Cardiac fibroblast (primary cell): ENCODE results near the gene SLC5A10.
"Not testable (repeated sequence)": the region's sequence is repeated elsewhere in the genome, so short reads cannot be mapped to it uniquely, and the experiment has no call there.

ENCODE experiments used
- DNase-seq, 2 donors: peaks; one replicate each; pipeline versions ENCODE4 v3.0.0 to v3.0.0-alpha.2; 2010; ENCODE audit warnings: low read depth in 2 of 2
- H3K4me3 ChIP-seq, 2 donors: replicated peaks in 1 of 2; 1 replicate in 1 of 2; 2 replicates in 1 of 2; pipeline ENCODE4 v1.5.1; 2011; ENCODE audit warnings: low read depth in 2 of 2, low read length in 2 of 2, mild to moderate bottlenecking in 2 of 2, moderate library complexity in 1 of 2

Gene SLC5A10

DNA sequence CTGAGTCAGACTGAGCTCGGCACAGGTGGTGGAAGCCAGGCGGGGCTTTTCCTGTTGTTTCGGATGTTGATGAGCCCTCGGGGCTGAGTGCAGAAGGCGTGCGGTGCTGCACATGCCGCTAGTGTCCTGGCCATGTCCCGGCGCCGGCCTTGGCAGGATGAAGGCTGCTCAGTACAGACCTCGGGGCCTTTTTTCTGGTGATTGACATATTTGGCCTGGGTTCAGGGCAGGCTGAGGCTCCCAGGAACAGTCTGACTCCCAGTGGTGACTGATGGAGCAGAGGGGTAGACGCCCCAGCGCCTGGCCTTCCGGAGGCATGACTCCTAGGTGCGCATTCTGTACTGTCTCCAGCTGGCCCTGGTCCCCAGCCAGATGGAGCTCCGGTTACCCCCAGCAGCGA, 86.0 kb downstream of the SLC5A10 start:
- not testable (repeated sequence) for DNase-seq, H3K4me3 ChIP-seq

DNA sequence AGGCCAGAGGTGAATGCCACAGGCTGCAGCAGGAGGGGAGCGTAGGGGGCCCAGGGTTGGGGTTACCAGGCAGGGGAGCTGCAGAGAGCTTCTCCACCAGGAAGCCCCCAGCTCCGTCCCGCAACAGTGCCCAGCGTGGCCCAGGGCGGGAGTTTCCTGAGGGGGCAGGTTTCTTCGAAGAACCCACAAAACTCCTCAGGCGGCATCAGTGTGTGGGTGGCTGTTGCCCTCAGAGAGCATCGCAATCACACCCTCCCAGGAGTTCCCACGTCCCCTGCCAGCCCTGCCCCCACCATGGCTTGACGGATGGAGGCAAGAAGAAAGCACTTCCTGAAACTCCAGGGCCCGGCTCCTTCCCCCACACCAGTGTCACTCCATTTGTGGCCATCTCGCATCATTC, 86.8 kb downstream of the SLC5A10 start:
- DNase-seq, H3K4me3 ChIP-seq: not testable (repeated sequence)

DNA sequence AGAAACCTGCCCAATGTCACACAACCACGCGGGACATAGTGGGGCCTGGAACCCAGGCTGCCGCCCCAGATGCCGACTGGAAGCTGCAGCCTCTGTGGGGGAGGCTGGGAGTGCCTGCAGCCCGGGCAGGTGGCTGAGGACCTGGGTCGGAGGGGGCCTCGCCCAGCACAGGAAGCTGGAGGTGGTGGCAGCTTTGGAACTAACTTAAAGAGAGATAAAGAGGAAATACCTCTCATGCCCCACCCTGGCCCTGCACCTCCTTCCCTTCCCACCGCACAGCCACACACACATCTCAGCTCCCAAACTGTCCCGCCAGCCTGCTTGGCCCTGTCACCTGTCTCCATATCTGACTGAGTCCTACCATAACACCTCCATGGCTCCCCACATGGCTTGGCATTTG, 88.4 kb downstream of the SLC5A10 start:
- H3K4me3 ChIP-seq, DNase-seq: not testable (repeated sequence)

DNA sequence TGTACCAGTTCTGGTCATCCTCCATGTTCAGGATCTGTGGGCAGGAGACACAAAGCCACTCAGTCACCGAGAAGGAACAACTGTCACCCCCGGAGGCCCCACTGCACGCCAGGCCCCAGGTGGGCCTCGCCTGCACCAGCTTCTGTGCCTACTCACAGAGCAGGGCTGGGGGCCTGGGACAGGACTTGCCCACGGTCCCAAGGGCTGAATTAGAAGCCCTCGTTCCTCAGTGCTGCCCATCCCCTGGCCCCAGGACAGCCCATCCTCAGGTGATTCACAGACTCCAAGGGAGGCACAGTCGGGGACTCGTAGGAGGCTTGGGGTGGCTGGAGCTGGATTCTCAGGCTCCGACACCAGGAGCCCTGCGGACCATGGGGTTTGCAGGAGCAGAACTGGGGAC, 89.9 kb downstream of the SLC5A10 start:
- not testable (repeated sequence) for H3K4me3 ChIP-seq, DNase-seq

DNA sequence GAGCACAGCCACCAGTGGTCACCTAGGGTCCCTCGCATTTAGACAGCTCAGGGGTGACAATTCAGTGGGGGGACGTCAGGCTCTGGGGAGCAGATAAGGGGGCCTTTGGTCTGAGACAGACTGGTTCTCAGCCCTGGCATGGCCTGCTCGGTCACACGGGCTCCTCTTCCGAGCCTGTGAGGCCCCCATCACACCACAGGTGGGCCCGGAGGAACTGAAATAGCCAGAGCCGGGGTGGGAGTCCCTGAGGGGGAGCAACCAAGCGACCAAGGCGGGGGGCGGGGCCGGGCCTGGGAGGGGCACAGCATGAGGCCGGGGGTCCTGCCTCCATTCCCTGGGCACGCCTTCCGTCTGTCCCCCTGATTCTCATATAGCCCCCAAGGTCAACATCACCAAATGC, 90.4 kb downstream of the SLC5A10 start:
- not testable (repeated sequence) for DNase-seq, H3K4me3 ChIP-seq

DNA sequence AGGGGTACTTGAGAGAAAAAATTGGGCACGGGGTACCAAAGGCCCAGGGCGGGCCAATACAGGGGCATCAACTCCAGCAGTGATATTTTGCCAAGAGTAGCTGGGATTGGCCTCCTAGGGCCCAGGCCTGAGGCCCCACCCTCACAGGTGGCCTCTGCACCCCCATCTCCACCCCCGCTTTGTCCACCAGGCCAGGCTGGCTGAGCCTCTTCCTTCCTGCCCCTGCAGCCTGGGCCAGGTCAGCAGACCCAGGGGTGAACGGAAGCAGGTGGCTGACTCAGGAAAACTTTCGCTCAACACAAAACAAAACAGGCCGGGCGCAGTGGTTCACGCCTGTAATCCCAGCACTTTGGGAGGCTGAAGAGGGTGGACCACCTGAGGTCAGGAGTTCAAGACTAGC, 91.1 kb downstream of the SLC5A10 start:
- not testable (repeated sequence) for DNase-seq, H3K4me3 ChIP-seq

DNA sequence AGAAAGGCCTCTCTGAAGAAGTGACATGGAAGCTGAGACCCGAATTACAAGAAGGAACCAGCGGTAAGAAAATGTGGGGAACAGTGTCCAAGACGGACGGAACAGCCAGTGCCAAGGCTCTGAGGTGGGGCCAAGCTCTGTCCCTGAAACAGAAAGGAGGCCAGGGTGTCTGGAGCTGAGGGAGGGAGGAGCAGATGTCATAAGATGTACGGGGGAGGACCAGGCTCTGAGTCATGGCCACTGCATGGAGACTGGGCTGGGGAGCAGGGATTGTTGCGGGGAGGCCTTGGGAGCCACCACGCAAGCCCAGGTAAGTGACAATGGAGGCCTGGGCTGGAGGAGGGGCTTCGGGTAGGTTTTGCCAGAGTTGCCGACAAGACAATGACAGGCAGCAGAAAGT, 92.7 kb downstream of the SLC5A10 start:
- not testable (repeated sequence) for H3K4me3 ChIP-seq, DNase-seq

DNA sequence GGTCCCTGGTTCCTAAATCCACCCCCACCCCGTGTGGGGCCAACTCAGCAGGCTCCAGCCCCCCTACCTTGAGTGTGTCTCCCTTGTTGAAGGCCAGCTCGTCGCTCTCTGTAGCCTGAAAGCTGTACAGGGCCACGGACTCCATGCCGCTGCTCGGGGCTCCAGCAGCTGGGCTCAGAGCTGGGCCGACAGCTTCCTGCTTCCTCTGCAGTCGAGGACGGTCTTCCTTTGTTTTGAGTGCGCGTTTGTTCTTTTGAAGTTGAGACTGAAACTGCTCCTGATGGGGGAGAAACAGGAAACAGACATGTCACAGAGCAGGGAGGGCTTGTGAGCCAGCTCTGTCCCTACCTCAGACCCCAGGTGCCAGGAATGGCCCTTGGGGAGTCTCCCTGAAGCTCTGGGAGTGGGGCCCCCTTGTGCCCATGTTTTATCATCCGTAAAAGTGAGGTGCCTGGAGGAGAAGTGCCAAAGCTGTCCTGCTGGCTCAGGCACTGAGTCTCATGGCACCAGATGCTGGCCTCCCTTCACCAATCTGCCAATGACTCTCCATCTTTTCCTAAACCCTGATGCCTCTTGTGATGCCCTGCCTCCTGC, 94.9 kb downstream of the SLC5A10 start, which contains the start of gene GRAP:
GRAP (minus strand) TSS at position 176 of the 594 bp plus-strand sequence; CDS start at position 145, 31 bp downstream.
- H3K4me3 ChIP-seq, DNase-seq: not testable (repeated sequence)

DNA sequence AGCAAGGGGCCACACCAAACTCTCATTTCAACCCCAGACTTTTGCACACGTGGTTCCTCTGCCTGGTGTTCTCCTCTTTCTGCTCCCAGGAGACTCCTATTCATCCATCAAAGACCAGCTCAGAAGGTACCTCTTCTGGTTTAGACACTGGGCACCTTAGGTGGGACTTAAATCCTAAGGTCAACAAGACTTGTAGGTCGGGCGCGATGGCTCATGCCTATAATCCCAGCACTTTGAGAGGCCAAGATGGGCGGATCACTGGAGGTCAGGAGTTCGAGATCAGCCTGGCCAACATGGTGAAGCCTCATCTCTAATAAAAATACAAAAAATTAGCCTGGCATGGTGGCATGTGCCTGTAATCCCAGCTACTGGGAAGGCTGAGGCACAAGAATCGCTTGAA, 95.5 kb downstream of the SLC5A10 start:
- H3K4me3 ChIP-seq, DNase-seq: not testable (repeated sequence)

DNA sequence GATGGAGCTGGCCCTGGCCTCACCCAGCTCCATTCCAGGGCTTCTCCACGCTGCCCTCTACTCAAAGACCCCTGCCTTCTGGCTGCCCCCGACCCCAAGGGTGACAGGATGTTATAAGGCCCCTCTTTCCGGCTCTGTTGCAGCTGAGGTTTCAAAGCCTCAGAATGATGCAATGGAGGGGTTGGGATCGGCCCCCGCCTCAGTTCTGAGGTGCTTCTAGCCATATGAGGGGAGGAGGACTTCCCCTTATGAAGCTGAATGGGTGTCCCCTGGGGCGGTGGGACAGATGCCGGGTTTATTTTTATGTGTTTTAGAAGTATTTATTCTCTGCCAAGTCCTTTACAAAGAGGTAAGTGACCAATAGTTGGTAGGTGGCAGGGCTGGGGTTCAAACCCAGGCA, 96.9 kb downstream of the SLC5A10 start:
- H3K4me3 ChIP-seq, DNase-seq: not testable (repeated sequence)

DNA sequence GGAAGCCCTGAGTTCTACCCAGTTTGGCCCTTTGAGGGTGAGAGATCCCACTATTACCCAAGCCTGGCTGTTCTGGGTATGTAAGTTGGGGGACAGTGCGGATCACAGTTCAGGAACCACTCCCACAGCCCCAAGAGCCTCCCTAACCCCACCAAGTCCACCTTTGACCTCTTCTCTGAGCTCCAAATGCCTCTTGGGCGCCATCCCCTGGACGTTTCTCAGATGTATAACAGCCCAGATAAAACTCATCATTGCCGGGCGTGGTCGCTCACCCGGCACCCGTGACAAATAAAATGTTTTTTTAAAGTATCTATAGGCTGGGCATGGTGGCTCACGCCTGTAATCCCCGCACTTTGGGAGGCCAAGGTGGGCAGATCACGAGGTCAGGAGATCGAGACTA, 103.5 kb downstream of the SLC5A10 start:
- not testable (repeated sequence) for DNase-seq, H3K4me3 ChIP-seq

DNA sequence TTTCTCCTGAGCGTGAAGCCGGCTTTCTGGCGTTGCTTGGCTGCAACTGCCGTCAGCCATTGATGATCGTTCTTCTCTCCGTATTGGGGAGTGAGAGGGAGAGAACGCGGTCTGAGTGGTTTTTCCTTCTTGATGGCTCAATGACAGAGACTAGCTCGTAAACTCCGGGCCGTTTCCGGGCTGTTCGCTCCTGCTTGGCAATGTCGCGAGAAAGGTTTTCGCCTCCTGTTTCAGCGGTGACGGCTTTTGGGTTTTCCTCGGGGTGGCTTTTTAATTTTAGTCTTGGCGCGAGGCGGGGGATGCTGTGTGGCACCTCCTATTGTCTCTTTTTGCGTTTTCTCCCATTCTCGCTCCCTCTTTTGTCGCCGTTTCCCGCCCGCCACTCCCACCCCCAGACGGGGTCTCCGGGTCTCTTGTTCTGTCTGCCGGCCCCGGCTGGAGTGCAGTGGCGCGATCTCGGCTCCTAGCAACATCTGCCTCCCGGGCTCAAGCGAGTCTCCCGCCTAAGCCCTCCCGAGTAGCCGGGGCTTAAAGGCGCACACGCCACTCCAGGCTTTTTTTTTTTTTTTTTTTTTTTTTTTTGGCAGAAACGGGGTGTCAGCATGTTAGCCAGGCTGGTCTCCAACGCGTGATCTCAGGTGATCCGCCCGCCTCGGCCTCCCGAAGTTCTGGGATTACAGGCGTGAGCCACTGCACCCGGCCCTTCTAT, 110.2 kb downstream of the SLC5A10 start:
- DNase-seq, H3K4me3 ChIP-seq: not testable (repeated sequence)

DNA sequence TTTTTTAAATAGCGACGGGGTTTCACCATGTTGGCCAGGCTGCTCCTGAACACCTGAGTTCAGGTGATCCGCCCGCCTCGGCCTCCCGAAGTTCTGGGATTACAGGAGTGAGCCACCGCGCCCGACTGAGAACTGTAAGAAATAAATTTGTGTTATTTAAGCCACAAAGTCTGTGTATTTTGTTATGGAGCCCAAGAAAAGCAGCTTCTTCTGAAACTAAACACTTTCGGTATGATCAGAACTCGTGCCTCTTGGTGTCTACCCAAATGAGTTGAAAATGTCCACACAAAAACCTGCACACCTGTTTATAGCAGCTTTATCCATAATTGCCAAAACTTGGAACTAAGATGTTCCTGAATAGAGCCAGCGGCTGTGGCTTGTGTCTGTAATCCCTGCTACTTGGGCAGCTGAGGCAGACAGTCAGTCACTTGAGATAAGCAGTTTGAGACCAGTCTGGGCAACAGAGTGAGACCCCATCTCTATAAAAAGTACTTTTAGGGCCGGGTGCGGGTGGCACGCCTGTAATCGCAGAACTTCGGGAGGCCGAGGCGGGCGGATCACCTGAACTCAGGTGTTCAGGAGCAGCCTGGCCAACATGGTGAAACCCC, 110.9 kb downstream of the SLC5A10 start:
- not testable (repeated sequence) for H3K4me3 ChIP-seq, DNase-seq

DNA sequence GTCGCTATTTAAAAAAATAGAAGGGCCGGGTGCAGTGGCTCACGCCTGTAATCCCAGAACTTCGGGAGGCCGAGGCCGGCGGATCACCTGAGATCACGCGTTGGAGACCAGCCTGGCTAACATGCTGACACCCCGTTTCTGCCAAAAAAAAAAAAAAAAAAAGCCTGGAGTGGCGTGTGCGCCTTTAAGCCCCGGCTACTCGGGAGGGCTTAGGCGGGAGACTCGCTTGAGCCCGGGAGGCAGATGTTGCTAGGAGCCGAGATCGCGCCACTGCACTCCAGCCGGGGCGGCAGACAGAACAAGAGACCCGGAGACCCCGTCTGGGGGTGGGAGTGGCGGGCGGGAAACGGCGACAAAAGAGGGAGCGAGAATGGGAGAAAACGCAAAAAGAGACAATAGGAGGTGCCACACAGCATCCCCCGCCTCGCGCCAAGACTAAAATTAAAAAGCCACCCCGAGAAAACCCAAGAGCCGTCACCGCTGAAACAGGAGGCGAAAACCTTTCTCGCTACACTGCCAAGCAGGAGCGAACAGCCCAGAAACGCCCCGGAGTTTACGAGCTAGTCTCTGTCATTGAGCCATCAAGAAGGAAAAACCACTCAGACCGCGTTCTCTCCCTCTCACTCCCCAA, 111.5 kb downstream of the SLC5A10 start:
- DNase-seq, H3K4me3 ChIP-seq: not testable (repeated sequence)

DNA sequence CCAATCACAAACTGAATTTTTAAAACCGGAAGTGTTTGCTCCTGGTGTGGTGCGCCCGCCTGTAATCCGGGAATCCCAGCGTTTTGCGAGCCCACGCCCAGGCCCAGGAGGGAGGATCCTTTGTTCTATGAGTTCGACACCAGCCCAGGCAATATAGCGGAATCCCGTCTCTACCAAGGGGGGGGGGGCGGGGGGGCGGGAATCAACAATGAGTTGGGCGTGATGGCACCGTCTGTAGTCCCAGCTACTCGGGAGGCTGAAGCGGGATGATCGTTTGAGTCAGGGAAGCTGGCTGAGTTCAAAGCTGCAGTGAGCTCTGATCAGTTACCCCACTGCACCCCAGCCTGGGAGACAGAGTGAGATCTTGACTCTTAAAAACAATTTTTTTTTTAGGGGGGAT, 112.4 kb downstream of the SLC5A10 start:
- DNase-seq, H3K4me3 ChIP-seq: not testable (repeated sequence)

DNA sequence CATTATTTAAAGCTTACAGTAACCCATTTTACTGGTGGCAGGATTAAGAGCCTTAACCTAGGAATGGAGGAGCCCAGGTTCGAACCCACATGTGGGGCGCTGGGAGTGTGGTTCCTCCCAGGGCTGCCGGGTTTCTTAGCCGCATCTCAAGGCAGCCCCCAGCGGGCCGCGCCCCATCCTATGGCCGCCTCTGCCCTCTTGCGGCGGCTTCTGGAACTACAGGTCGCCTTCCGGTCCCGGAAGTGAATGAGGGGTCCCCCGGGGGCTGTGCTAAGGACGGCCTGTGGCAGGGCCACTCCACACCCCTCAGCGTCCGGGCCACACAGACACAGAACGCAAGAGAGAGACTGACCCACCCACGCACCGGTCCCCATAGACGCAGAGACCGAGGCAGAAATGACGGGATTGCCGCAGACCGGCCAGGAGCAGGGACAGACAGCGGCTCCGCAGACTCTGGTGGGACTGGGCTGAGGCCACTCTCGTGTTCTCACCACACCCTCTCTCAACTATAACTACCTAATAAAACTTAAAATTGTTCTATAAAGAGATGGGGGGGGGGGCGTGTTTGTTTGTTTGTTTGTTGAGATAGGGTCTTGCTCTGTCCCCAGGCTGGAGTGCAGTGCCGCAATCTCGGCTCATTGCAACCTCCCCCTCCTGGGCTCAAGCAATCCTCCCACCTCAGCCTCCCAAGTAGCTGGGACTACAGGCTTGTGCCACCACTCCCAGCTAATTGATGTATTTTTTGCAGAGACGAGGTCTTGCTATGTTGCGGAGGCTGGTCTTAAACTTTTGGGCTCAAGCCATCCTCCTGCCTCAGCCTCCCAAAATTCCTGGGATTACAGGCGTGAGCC, 118.6 kb downstream of the SLC5A10 start:
- DNase-seq, H3K4me3 ChIP-seq: not testable (repeated sequence)
